GM12864 (cell line): Measurements from ENCODE around the gene KPNA4.

Experiments
- DNase-seq: peaks from one replicate; pipeline ENCODE4 v3.0.0-alpha.2; 2011; ENCODE audit warnings: low read depth
- H3K4me3 ChIP-seq: 2 replicates; pipeline ENCODE4 v1.5.1; 2011; ENCODE audit warnings: mild to moderate bottlenecking, low read depth, low read length, control low read depth
- TF ChIP-seq, protein P1 (sequence below): IDR thresholded peaks from 2 replicates; pipeline ENCODE4 v1.5.1; 2011; ENCODE audit warnings: low read depth, mild to moderate bottlenecking, moderate library complexity, low read length, control low read depth, inconsistent platforms; ENCODE audit errors: missing control alignments

Gene KPNA4

DNA sequence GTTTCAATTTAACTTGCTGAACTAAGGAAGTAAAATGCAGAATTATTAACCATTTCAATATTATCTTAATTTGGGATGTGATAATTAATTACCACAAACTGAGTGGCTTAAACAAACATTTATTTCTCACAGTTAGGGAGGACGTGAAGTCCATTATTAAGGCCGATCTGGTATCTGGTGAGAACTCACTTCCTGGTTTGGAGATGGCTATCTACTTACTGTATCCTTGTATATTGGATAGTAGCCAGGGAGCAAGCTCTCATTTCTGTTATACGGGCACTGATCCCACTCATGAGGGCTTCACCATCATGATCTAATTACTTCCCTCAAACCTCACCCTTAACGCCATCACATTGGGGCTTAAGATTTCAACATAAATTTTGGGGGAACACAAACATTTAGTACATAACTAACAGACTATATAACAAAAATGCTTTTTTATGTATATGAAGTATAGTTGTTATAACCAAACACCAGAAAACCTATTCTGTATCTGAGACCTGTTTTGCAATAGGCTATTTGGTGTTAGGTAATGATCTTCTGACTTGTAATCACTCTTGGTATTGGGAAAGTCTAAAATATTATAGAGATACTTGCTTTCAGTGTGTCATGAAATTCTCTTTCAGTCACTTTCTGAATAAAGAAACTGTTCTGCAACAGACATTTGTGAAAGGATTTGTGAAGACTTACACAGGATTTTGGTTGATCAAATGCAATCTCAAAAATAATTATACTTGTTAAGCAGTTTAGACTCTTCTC, 4.7 kb upstream of the KPNA4 start:
- TF ChIP-seq, protein P1, sequence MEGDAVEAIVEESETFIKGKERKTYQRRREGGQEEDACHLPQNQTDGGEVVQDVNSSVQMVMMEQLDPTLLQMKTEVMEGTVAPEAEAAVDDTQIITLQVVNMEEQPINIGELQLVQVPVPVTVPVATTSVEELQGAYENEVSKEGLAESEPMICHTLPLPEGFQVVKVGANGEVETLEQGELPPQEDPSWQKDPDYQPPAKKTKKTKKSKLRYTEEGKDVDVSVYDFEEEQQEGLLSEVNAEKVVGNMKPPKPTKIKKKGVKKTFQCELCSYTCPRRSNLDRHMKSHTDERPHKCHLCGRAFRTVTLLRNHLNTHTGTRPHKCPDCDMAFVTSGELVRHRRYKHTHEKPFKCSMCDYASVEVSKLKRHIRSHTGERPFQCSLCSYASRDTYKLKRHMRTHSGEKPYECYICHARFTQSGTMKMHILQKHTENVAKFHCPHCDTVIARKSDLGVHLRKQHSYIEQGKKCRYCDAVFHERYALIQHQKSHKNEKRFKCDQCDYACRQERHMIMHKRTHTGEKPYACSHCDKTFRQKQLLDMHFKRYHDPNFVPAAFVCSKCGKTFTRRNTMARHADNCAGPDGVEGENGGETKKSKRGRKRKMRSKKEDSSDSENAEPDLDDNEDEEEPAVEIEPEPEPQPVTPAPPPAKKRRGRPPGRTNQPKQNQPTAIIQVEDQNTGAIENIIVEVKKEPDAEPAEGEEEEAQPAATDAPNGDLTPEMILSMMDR, result no peak
- no peak overlapping the region for H3K4me3 ChIP-seq
- no peak for DNase-seq

GRCh38 chr3:160568989-160569388, 3.6 kb upstream of the KPNA4 start:
- no peak overlapping the region for H3K4me3 ChIP-seq
- TF ChIP-seq, protein P1, result no peak
- DNase-seq, result no peak

DNA sequence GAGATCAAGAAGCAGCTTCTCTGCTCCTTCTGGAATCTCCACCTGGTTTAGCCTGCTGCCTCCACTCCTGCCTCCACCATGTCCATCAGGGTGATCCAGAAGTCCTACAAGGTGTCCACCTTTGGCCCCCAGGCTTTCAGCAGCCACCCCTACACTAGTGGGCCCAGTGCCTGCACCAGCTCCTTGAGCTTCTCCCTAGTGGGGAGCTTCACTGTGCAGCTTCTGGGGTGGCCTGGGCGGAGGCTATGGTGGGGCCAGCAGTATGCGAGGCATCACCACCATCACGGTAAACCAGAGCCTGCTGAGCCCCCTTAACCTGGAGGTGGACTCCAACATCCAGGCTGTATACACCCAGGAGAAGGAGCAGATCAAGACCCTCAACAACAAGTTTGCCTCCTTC, 2.4 kb upstream of the KPNA4 start:
- TF ChIP-seq, protein P1, result no peak
- no peak overlapping the region for H3K4me3 ChIP-seq
- no peak for DNase-seq

DNA sequence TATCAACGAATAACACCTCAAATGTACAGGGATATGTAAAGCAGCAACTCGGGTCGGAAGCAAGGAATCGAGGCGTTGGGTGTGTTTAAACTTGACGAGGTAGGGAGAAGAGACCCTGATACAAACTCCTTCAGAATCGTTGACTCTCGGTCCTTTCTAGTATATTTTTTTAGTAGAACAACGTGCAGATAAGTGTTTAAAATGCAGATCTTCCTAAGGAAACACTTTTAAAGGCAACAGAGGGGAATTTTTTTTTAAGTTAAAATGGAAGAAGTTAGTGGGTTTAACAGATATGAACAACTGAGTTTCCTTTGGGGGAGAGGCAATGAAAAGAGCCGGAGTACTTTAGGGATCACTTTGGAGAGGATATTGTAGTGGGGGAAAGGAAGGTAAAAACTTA, 1.1 kb upstream of the KPNA4 start:
- TF ChIP-seq, protein P1, result no peak
- peak overlapping the region; percentile 88 for H3K4me3 ChIP-seq
- DNase-seq, result no peak

DNA sequence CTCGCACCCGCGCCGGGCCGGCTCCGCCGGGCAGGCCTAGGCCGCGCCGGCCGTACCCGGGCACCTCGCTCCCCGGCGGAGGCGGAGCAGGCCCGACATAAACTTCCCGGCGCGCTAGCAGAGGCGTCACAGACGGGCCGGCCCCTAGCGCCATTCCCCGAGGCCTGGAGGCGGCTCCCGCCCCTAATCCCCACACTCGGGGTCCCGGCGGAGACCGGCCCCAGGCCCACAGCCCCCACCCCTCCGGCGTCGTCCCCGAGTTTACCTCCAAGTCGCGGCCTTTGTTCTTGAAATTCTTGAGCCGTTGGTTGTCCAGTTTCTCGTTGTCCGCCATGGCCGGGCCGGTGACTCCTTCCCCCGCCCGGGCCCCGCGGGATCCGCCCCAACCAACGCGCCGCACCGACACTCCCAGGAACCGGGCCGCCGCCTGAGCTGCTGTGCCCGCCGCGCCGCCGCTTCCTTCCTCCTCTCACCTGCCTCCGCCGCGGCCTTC, 376 bp downstream of the KPNA4 start:
- TF ChIP-seq, protein P1, result no peak
- peak; percentile 10 for DNase-seq
- peak overlapping the region; percentile 69 for H3K4me3 ChIP-seq

GRCh38 chr3:160564258-160564911, 986 bp downstream of the KPNA4 start:
- TF ChIP-seq, protein P1, result no peak
- peak overlapping the region; percentile 69 for H3K4me3 ChIP-seq
- DNase-seq, result no peak
